HepG2 (cell line): ENCODE data around the gene MPC2. TPM values are rescaled to one million over a fixed set of nuclear protein-coding genes. Genes with fewer than 3 reads are reported as not detected.

Source experiments
- ATF5 ChIP-seq: sonication (generic); formaldehyde crosslinking; IDR thresholded peaks from 2 replicates; pipeline ENCODE4 v1.4.0; 2020; ENCODE audit warnings: mild to moderate bottlenecking, low read depth, missing genetic modification reagents
- ATM ChIP-seq: fragments of 450-650 bp; IDR thresholded peaks from 2 replicates; pipeline ENCODE4 v1.7.1; 2017; ENCODE audit warnings: mild to moderate bottlenecking, borderline replicate concordance
- DNMT3B ChIP-seq: conservative IDR thresholded peaks from 2 replicates; pipeline ENCODE4 v1.6.1; 2016; ENCODE audit warnings: missing biosample characterization, control low read depth
- GMEB1 ChIP-seq: sonication (generic); formaldehyde crosslinking; IDR thresholded peaks from 2 replicates; pipeline ENCODE4 v1.5.1; 2020; ENCODE audit warnings: missing genetic modification reagents, mild to moderate bottlenecking, borderline replicate concordance
- GTF3A ChIP-seq: sonication (generic); formaldehyde crosslinking; conservative IDR thresholded peaks from 2 replicates; pipeline ENCODE4 v1.4.0; 2020; ENCODE audit warnings: mild to moderate bottlenecking, missing genetic modification reagents
- HNRNPK ChIP-seq: fragments of 200-400 bp; formaldehyde crosslinking; IDR thresholded peaks from 2 replicates; pipeline ENCODE4 v1.6.1; 2018; ENCODE audit warnings: low read length, low read depth, moderate library complexity, mild to moderate bottlenecking; ENCODE audit not compliant: poor library complexity, severe bottlenecking
- ISL2 ChIP-seq: sonication (generic); formaldehyde crosslinking; IDR thresholded peaks from 2 replicates; pipeline ENCODE4 v1.5.0; 2020; ENCODE audit warnings: missing genetic modification reagents
- MAFK ChIP-seq, 2 experiments: IDR thresholded peaks in 1 of 2; conservative IDR thresholded peaks in 1 of 2; 2 replicates each; pipeline ENCODE4 v1.6.1; 2011; ENCODE audit warnings: improper control_type of control experiment in 2 of 2, low read length in 2 of 2
- NFKBIZ ChIP-seq: IDR thresholded peaks from 2 replicates; pipeline ENCODE4 v1.6.1; 2018; ENCODE audit warnings: missing genetic modification reagents, missing compliant biosample characterization
- NFYC ChIP-seq: IDR thresholded peaks from 2 replicates; pipeline ENCODE4 v1.6.1; 2016; ENCODE audit warnings: missing genetic modification reagents, missing compliant biosample characterization
- RBFOX2 ChIP-seq: fragments of 200-400 bp; formaldehyde crosslinking; IDR thresholded peaks from 2 replicates; pipeline ENCODE4 v1.6.1; 2017; ENCODE audit warnings: low read depth, mild to moderate bottlenecking, low read length
- REPIN1 ChIP-seq: sonication (generic); formaldehyde crosslinking; IDR thresholded peaks from 2 replicates; pipeline ENCODE4 v1.8.0; 2022; ENCODE audit warnings: missing genetic modification reagents, low read depth, mild to moderate bottlenecking, borderline replicate concordance
- RERE ChIP-seq: IDR thresholded peaks from 2 replicates; pipeline ENCODE4 v1.6.1; 2016; ENCODE audit warnings: low read depth, missing genetic modification reagents, missing compliant biosample characterization
- RORA ChIP-seq: sonication (generic); formaldehyde crosslinking; IDR thresholded peaks from 2 replicates; pipeline ENCODE4 v1.5.0; 2020; ENCODE audit warnings: mild to moderate bottlenecking, missing genetic modification reagents, moderate library complexity
- SMAD1 ChIP-seq: sonication (generic); formaldehyde crosslinking; IDR thresholded peaks from 2 replicates; pipeline ENCODE4 v1.4.0; 2020; ENCODE audit warnings: missing genetic modification reagents, low read depth, mild to moderate bottlenecking, borderline replicate concordance
- SMYD3 ChIP-seq: sonication (generic); formaldehyde crosslinking; IDR thresholded peaks from 2 replicates; pipeline ENCODE4 v1.8.1; 2023; ENCODE audit warnings: mild to moderate bottlenecking, missing genetic modification reagents
- SRF ChIP-seq: IDR thresholded peaks from 2 replicates; pipeline ENCODE4 v1.6.1; 2011; ENCODE audit warnings: mild to moderate bottlenecking, low read depth, low read length, moderate library complexity
- TARDBP ChIP-seq: sonication (generic); formaldehyde crosslinking; IDR thresholded peaks from 2 replicates; pipeline ENCODE4 v1.8.0; 2022; ENCODE audit warnings: mild to moderate bottlenecking, missing genetic modification reagents
- TEAD3 ChIP-seq: optimal IDR thresholded peaks from 2 replicates; pipeline ENCODE3; 2016; ENCODE audit warnings: borderline replicate concordance
- U2AF1 ChIP-seq: fragments of 200-400 bp; formaldehyde crosslinking; optimal IDR thresholded peaks from 2 replicates; pipeline ENCODE3; 2017; ENCODE audit warnings: mild to moderate bottlenecking, low read depth, low read length
- ZNF331 ChIP-seq: sonication (generic); formaldehyde crosslinking; IDR thresholded peaks from 2 replicates; pipeline ENCODE4 v1.4.0; 2020; ENCODE audit warnings: missing genetic modification reagents
- ZNF580 ChIP-seq: IDR thresholded peaks from 2 replicates; pipeline ENCODE4 v1.6.1; 2016; ENCODE audit warnings: low read depth, borderline replicate concordance
- ZNF607 ChIP-seq: sonication (generic); formaldehyde crosslinking; IDR thresholded peaks from 2 replicates; pipeline ENCODE4 v1.5.1; 2020; ENCODE audit warnings: missing genetic modification reagents, mild to moderate bottlenecking, borderline replicate concordance
- ZSCAN25 ChIP-seq: sonication (generic); formaldehyde crosslinking; IDR thresholded peaks from 2 replicates; pipeline ENCODE4 v1.8.0; 2022; ENCODE audit warnings: mild to moderate bottlenecking, missing genetic modification reagents
- polyA plus RNA-seq, 8 experiments: library from polyadenylated mRNA; depleted of rRNA in 3 of 8; stranded (reverse) in 7 of 8; unstranded in 1 of 8; fragments of >200 nt; fragmentation: Illumina TruSeq in 4 of 8; extraction: Trizol in 4 of 8; gene quantifications; 2 replicates each; pipeline versions ENCODE4 v1.2.1 to v1.2.3, GENCODE V29; 2011 to 2016; ENCODE audit warnings: low read depth in 4 of 8, missing spikeins in 1 of 8, mixed read lengths in 1 of 8; ENCODE audit not compliant: insufficient read depth in 1 of 8
- total RNA-seq, 5 experiments: library from RNA; depleted of rRNA; stranded (reverse); fragments of >200 nt; fragmentation: Illumina TruSeq; extraction: Trizol; gene quantifications; 2 replicates each; pipeline ENCODE4 v1.2.3, GENCODE V29; 2016; ENCODE audit warnings: low read depth in 1 of 5

The MPC2 gene
- total and polyA plus RNA-seq, 2 of the 13 experiments (the other 11 are each of a cell fraction or from before 2014, with no cell fraction given) = 38.8 to 136 TPM

GRCh38 chr1:167926486-167926997 is 10.3 kb downstream of the MPC2 start (continued):
- 0 out of 2 replicates have a peak, but pooled peaks have one; percentile 63 for TF ChIP-seq RERE
- TF ChIP-seq RORA = no peak
- peak; percentile 86 to 88 for TF ChIP-seq MAFK (conservative IDR thresholded peaks at IDR 0.05 in 1 of 2, IDR thresholded peaks at IDR 0.05 in 1 of 2; ENCODE audit: low read length in 2 of 2)
- no peak for TF ChIP-seq GTF3A (CRISPR knock-in tag)
- no peak for TF ChIP-seq GMEB1 (CRISPR knock-in tag)
- no peak for TF ChIP-seq NFKBIZ (CRISPR knock-in tag)
- no peak for TF ChIP-seq ATM
- peak; percentile 46; the same call in 1 of the 2 replicates for TF ChIP-seq ISL2 (CRISPR knock-in tag)
- TF ChIP-seq ZNF331 (CRISPR knock-in tag) = peak; percentile 64; the same call in 1 of the 2 replicates
- peak; percentile 25 for TF ChIP-seq TEAD3 (CRISPR knock-in tag)
- no peak for TF ChIP-seq DNMT3B (CRISPR knock-in tag)
- TF ChIP-seq SRF = no peak
- peak; percentile 77; the same call in 1 of the 2 replicates for TF ChIP-seq REPIN1 (CRISPR knock-in tag)
- no peak for TF ChIP-seq ZNF607 (CRISPR knock-in tag)
- TF ChIP-seq SMAD1 (CRISPR knock-in tag) = no peak
- no peak for TF ChIP-seq HNRNPK
- TF ChIP-seq TARDBP (CRISPR knock-in tag) = peak; percentile 61; the same call in 1 of the 2 replicates
- TF ChIP-seq ZSCAN25 = no peak
- TF ChIP-seq ATF5 = no peak
- TF ChIP-seq ZNF580 (CRISPR knock-in tag) = no peak
- TF ChIP-seq RBFOX2 = no peak
- TF ChIP-seq SMYD3 (CRISPR knock-in tag) = no peak
- TF ChIP-seq NFYC (CRISPR knock-in tag) = no peak
- TF ChIP-seq U2AF1 = no peak
